Measurements from ENCODE around the gene PRODH.
A peak's percentile ranks its signal among the peaks of the same experiment; 100 is the strongest.
"Not testable (repeated sequence)": the region's sequence is repeated elsewhere in the genome, so short reads cannot be mapped to it uniquely, and the experiment has no call there.

The PRODH gene

DNA sequence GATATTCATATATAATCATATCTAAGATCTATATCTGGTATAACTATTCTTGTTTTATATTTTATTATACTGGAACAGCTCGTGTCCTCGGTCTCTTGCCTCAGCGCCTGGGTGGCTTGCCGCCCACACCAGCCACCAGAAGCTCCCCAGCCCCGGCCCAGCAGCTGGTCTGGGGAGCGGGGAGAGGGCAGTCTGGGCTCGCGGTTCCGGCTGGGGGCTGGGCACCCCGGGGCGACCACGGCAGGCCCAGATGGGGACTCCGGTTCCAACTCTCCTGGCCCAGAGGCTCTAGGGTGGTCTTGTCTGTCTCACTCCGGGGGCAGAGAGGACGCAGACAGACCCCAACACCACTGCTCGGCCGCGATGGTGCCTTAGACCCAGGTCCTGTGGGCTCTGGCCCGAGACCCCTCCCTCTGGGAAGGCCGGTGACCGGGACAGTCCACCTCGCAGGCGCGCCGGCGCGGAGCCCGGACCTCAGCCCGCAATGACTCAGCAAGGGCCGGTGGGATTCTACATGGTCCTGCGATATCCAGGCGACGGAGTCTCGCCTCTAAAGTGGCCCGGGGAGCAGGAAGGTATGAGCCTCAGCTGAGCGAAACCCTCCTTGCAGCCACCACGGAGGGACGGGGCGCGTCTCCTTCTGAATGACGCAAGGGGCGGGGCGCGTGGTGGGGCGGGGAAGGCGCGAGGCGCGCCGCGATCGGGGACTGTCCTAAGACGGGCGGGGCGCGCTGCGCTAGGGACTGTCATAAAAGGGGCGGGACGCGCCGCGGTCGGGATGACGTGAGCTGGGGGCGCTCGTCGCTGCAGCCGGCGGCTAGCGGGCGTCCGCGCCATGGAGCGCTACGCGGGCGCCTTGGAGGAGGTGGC lies 30.3 kb downstream of the PRODH start, which contains the start of gene DGCR6:
Gene DGCR6, plus strand, starts transcription at position 781 of the 870 bp plus-strand sequence. Its CDS starts 55 bp downstream, at position 836.
- DNase-seq (ENCODE audit: low read depth) = no peak

DNA sequence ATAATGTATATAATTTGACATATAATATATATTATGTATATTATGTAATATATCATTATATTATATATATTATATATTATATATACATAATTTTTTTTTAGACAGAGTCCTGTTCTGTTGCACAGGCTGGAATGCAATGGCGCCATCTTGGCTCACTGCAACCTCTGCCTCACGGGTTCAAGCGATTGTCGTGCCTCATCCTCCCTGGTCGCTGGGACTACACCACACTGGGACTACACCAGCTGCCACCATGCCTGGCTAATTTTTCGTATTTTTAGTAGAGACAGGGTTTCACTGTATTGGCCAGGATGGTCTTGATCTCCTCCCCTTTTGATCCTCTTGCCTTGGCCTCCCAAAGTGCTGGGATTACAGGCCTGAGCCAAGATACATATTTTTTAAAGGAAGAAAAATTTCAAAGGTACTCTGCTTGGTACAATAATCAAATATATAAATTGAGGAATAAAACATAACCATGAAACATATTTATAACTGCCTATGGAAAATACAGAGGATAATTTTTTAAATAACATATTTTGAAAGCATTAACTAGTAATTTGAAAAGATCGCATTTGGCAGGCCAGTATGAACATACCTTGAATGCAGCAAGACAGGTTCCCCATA lies 39.9 kb downstream of the PRODH start:
- DNase-seq (ENCODE audit: low read depth) = not testable (repeated sequence)

DNA sequence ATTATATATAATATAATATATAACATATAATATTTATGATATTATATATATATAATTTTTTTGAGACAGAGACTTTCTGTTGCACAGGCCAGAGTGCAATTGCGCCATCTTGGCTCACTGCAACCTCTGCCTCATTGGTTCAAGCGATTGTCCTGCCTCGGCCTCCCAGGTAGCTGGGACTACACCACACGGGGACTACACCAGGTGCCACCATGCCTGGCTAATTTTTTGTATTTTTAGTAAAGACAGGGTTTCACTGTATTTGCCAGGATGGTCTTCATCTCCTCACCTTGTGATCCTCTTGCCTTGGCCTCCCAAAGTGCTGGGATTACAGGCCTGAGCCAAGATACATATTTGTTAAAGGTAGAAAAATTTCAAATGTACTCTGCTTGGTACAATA lies 42.3 kb downstream of the PRODH start:
- DNase-seq (ENCODE audit: low read depth) = not testable (repeated sequence)

DNA sequence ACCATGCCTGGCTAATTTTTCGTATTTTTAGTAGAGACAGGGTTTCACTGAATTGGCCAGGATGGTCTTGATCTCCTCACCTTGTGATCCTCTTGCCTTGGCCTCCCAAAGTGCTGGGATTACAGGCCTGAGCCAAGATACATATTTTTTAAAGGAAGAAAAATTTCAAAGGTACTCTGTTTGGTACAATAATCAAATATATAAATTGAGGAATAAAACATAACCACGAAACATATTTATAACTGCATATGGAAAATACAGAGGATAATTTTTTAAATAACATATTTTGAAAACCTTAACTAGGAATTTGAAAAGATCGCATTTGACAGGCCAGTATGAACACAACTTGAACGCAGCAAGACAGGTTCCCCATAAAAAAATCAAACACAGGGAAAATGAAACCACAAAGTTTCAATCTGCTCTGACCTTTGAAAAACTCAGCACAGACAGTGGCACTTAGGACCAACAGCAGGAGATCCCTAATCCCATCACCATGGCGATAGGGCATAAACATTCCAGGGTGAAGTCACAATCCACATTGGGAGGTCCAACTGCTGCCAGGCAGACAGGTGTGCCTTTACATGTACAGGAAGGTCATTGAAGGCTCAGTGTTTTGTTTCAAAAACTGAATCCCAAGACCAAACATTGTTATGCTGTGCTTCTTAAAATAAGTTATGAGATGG lies 45.4 kb downstream of the PRODH start:
- DNase-seq (ENCODE audit: low read depth) = not testable (repeated sequence)

DNA sequence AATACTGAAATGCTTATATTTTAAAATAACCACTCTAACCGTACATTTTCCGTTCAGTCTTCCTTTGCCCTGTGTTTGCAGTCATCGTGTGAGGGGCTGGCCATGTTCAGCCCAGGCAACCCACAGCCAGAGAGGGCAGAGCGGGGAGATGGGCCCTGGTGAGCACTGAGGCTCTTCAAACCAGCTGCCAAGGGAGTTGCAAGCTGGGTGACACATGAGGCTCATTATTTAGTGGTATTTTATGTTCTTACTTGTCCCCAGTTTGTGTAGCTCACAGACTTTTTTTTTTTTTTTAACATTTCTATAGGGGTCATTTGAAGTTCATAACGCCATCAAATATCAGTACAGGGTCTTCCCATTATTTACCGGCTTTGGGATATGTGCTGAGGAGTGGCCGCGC lies 48.0 kb downstream of the PRODH start:
- no peak for DNase-seq (ENCODE audit: low read depth)

DNA sequence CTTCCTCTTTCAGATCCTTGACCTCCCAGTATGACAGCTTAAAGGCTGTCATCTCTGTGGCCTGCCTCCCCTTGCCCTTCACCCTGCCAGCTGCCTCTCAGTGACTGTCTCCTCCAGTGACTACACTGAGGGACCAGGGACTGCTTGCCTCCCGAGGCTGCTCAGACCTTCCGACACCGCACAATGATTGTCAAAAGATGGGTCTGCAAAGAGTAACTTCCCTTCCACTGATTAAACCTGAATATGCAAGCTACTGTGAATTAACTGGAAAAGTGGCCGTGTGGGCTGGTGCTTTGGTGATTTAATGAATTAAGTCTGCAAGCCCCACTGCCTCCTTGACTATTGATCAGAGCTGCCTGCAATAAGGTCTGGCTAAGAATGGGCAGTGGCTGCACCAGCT lies 51.6 kb downstream of the PRODH start:
- not testable (repeated sequence) for DNase-seq (ENCODE audit: low read depth)

DNA sequence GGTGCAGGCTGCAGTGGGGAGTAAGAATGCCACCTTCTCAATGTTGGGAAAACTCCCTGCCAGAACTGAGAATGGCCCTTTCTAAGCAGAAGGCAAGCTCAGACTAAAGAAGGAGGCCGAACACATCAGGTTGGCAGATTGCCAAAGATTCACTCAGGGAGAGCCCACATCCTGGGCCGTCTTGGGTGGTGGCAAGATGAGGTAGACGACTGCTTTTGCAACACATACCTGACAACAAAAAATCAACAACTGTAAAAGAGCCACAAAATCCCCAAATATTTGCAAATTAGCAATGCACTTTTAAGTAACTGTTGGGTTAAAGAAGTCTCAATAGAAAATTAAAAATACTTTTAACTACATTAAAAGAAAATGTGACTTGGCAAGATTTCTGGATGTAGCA lies 54.8 kb downstream of the PRODH start:
- peak; percentile 50 for DNase-seq (ENCODE audit: low read depth)

Data from stimulated activated CD8-positive, alpha-beta memory T cell treated with anti-CD3 and anti-CD28 coated beads, Interleukin-12 subunit alpha, Interleukin-12 subunit beta, amount 100 ng/mL, for 1 hour (primary cell).